WTC11 (cell line): Measurements from ENCODE around the gene FLCN. TPM values are rescaled to one million over a fixed set of nuclear protein-coding genes. Genes with fewer than 3 reads are reported as not detected.

Source experiments
- ATAC-seq: fragments of 200-7000 bp; cut with Tn5 transposase; 2 replicates; pipeline ENCODE4 v1.10.0; 2021; ENCODE audit warnings: mild to moderate bottlenecking, moderate library complexity
- CTCF ChIA-PET: fragments of 300-600 bp; sonication (Branson Sonifier 250); formaldehyde crosslinking; loops from one replicate; lab custom pipeline; 2021; ENCODE audit warnings: antibody characterized with exemption; lab: Charles Lee
- POLR2A ChIA-PET: fragments of 350-600 bp; sonication (Branson Sonifier 250); formaldehyde crosslinking; loops from one replicate; lab custom pipeline; 2021; ENCODE audit warnings: antibody characterized with exemption; lab: Charles Lee
- DNase-seq: peaks from one replicate; pipeline ENCODE4 v3.0.0; 2021; ENCODE audit warnings: low spot score
- H3K27ac Mint-ChIP-seq: 2 replicates; pipeline ENCODE4 v1.8.0; 2021; ENCODE audit warnings: mixed read lengths
- H3K27me3 Mint-ChIP-seq: 2 replicates; pipeline ENCODE4 v1.8.0; 2021; ENCODE audit warnings: low read depth, mild to moderate bottlenecking, moderate library complexity, mixed read lengths
- H3K36me3 Mint-ChIP-seq: 2 replicates; pipeline ENCODE4 v1.8.0; 2021; ENCODE audit warnings: mixed read lengths
- H3K4me1 Mint-ChIP-seq: 2 replicates; pipeline ENCODE4 v1.8.0; 2022; ENCODE audit warnings: mixed read lengths
- H3K4me3 Mint-ChIP-seq: 2 replicates; pipeline ENCODE4 v1.8.0; 2021; ENCODE audit warnings: mild to moderate bottlenecking, moderate library complexity, mixed read lengths
- H3K9me3 Mint-ChIP-seq: 2 replicates; pipeline ENCODE4 v1.8.0; 2021; ENCODE audit warnings: mixed read lengths
- ATF2 ChIP-seq: sonication (generic); formaldehyde crosslinking; IDR thresholded peaks from 2 replicates; pipeline ENCODE4 v1.8.1; 2022; ENCODE audit warnings: low read depth, missing genetic modification reagents, borderline replicate concordance
- E2F4 ChIP-seq: sonication (generic); formaldehyde crosslinking; IDR thresholded peaks from 2 replicates; pipeline ENCODE4 v1.8.1; 2022; ENCODE audit warnings: low read depth, mild to moderate bottlenecking, moderate library complexity, missing genetic modification reagents, borderline replicate concordance
- FOXP1 ChIP-seq: sonication (generic); formaldehyde crosslinking; IDR thresholded peaks from 2 replicates; pipeline ENCODE4 v1.8.0; 2022; ENCODE audit warnings: missing genetic modification reagents, mild to moderate bottlenecking, moderate library complexity, borderline replicate concordance
- NFATC4 ChIP-seq: fragments of 250-450 bp; sonication (Bioruptor Pico); IDR thresholded peaks from 2 replicates; pipeline ENCODE4 v1.9.0; 2021; ENCODE audit warnings: mild to moderate bottlenecking
- SMAD4 ChIP-seq: sonication (generic); formaldehyde crosslinking; IDR thresholded peaks from 2 replicates; pipeline ENCODE4 v1.8.0; 2022; ENCODE audit warnings: mild to moderate bottlenecking, missing genetic modification reagents
- total RNA-seq: library from RNA; stranded (reverse); gene quantifications from 3 replicates; pipeline ENCODE4 v1.2.3, GENCODE V29; 2021
- TF ChIP-seq, protein P1 (sequence below): sonication (generic); formaldehyde crosslinking; IDR thresholded peaks from 2 replicates; pipeline ENCODE4 v1.8.0; 2023; ENCODE audit warnings: missing genetic modification reagents, mild to moderate bottlenecking, borderline replicate concordance
- TF ChIP-seq, protein P2 (sequence below): sonication (generic); formaldehyde crosslinking; IDR thresholded peaks from 2 replicates; pipeline ENCODE4 v1.8.1; 2023; ENCODE audit warnings: mild to moderate bottlenecking, missing genetic modification reagents, moderate library complexity
- TF ChIP-seq, protein P3 (sequence below): sonication (generic); formaldehyde crosslinking; conservative IDR thresholded peaks from 2 replicates; pipeline ENCODE4 v1.8.1; 2023; ENCODE audit warnings: mild to moderate bottlenecking, low read depth, missing genetic modification reagents, moderate library complexity

The FLCN gene
- total RNA-seq, 1 experiment from 2014 or later: 40.8 TPM

DNA sequence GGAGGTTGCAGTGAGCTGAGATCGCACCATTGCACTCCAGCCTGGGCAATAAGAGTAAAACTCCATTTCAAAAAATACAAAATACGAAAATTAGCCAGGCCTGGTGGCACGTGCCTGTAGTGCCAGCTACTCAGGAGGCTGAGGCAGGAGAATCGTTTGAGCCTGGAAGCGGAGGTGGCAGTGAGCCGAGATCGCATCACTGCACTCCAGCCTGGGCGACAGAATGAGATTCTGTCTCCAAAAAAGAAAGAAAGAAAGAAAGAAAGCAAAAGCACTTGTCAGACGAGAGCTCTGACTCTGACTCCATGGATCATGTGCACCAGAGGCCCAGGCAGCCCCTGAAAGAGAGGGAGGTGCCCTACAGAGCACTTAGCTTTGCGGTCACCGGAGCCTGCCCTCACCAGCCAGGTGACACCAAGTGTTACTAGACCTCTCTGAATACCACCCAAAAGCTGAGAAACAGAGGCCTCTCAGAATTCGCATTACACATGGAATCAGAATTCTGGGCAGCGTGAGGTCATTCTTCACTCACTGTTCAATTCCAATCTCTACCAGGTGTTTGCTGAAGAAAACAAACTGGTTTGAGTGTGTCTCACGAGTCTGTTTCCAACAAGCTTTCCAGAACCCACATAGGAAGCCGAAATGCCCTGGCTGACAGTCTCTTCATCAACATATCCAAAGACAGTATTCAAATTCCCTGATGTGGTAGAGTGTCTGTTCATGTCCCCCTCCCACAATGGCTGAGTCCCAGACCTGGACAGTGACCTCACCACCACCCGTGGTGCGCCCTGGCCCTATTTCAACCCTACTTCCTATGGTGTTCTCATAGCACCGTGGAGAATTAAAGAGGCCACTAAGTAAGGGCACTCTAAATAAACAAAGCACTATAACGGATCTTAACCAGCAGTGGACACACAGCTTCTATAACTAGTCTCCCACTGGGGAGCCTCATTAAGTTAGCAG lies 1.5 kb downstream of the FLCN start (continued):
- TF ChIP-seq, protein P1, sequence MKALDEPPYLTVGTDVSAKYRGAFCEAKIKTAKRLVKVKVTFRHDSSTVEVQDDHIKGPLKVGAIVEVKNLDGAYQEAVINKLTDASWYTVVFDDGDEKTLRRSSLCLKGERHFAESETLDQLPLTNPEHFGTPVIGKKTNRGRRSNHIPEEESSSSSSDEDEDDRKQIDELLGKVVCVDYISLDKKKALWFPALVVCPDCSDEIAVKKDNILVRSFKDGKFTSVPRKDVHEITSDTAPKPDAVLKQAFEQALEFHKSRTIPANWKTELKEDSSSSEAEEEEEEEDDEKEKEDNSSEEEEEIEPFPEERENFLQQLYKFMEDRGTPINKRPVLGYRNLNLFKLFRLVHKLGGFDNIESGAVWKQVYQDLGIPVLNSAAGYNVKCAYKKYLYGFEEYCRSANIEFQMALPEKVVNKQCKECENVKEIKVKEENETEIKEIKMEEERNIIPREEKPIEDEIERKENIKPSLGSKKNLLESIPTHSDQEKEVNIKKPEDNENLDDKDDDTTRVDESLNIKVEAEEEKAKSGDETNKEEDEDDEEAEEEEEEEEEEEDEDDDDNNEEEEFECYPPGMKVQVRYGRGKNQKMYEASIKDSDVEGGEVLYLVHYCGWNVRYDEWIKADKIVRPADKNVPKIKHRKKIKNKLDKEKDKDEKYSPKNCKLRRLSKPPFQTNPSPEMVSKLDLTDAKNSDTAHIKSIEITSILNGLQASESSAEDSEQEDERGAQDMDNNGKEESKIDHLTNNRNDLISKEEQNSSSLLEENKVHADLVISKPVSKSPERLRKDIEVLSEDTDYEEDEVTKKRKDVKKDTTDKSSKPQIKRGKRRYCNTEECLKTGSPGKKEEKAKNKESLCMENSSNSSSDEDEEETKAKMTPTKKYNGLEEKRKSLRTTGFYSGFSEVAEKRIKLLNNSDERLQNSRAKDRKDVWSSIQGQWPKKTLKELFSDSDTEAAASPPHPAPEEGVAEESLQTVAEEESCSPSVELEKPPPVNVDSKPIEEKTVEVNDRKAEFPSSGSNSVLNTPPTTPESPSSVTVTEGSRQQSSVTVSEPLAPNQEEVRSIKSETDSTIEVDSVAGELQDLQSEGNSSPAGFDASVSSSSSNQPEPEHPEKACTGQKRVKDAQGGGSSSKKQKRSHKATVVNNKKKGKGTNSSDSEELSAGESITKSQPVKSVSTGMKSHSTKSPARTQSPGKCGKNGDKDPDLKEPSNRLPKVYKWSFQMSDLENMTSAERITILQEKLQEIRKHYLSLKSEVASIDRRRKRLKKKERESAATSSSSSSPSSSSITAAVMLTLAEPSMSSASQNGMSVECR (CRISPR knock-in tag): no peak
- TF ChIP-seq, protein P2, sequence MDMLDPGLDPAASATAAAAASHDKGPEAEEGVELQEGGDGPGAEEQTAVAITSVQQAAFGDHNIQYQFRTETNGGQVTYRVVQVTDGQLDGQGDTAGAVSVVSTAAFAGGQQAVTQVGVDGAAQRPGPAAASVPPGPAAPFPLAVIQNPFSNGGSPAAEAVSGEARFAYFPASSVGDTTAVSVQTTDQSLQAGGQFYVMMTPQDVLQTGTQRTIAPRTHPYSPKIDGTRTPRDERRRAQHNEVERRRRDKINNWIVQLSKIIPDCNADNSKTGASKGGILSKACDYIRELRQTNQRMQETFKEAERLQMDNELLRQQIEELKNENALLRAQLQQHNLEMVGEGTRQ (CRISPR knock-in tag): no peak

DNA sequence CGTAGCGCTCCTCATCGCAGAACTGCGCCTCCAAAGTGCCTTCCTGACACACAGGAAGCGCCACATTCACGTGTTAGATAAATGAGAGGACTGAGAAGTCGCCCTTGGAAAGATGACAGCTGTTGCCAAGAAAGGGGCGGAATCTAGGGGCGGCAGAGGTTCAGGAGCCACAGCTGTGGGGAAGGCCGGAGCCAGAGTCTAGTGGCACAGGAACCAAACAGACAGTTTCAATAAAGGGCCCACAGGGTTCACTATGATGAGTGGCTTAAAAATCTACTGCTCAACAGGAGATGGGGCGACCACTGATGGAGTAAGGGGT lies 4.7 kb downstream of the FLCN start:
- peaks cover 40% of the 10 kb centered on the region for H3K36me3 Mint-ChIP-seq
- no peak overlapping the region for H3K4me3 Mint-ChIP-seq
- no peaks in the 10 kb centered on the region for H3K27me3 Mint-ChIP-seq
- no peak overlapping the region for H3K27ac Mint-ChIP-seq
- ChIA-PET POLR2A (no interaction called here), CTCF (no interaction called here)
- H3K4me1 Mint-ChIP-seq: peaks cover 15% of the 10 kb centered on the region
- no peaks in the 10 kb centered on the region for H3K9me3 Mint-ChIP-seq
- TF ChIP-seq SMAD4: no peak
- no peak for TF ChIP-seq E2F4 (CRISPR knock-in tag)
- TF ChIP-seq NFATC4 (CRISPR knock-in tag): no peak
- TF ChIP-seq, protein P1 (CRISPR knock-in tag): no peak
- no peak for TF ChIP-seq ATF2 (CRISPR knock-in tag)
- TF ChIP-seq FOXP1 (CRISPR knock-in tag): no peak
- TF ChIP-seq, protein P3, sequence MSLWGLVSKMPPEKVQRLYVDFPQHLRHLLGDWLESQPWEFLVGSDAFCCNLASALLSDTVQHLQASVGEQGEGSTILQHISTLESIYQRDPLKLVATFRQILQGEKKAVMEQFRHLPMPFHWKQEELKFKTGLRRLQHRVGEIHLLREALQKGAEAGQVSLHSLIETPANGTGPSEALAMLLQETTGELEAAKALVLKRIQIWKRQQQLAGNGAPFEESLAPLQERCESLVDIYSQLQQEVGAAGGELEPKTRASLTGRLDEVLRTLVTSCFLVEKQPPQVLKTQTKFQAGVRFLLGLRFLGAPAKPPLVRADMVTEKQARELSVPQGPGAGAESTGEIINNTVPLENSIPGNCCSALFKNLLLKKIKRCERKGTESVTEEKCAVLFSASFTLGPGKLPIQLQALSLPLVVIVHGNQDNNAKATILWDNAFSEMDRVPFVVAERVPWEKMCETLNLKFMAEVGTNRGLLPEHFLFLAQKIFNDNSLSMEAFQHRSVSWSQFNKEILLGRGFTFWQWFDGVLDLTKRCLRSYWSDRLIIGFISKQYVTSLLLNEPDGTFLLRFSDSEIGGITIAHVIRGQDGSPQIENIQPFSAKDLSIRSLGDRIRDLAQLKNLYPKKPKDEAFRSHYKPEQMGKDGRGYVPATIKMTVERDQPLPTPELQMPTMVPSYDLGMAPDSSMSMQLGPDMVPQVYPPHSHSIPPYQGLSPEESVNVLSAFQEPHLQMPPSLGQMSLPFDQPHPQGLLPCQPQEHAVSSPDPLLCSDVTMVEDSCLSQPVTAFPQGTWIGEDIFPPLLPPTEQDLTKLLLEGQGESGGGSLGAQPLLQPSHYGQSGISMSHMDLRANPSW (CRISPR knock-in tag): no peak
- no peak for DNase-seq
- ATAC-seq: no peak
